HepG2 (cell line): Measurements from ENCODE around the gene VPS52. TPM values are rescaled to one million over a fixed set of nuclear protein-coding genes. Genes with fewer than 3 reads are reported as not detected.

Experiments used
- ARNTL ChIP-seq: sonication (generic); formaldehyde crosslinking; IDR thresholded peaks from 2 replicates; pipeline ENCODE4 v1.4.0; 2020; ENCODE audit warnings: mild to moderate bottlenecking, missing genetic modification reagents
- ATF7 ChIP-seq, 2 experiments: fragments of 450-650 bp in 1 of 2; sonication (generic) in 1 of 2; formaldehyde crosslinking in 1 of 2; IDR thresholded peaks; 2 replicates each; pipeline versions ENCODE4 v1.4.0 to v1.6.1; 2016 to 2020; ENCODE audit warnings: antibody characterized with exemption in 1 of 2, mild to moderate bottlenecking in 1 of 2, missing genetic modification reagents in 1 of 2
- BRCA1 ChIP-seq: sonication (generic); formaldehyde crosslinking; IDR thresholded peaks from 2 replicates; pipeline ENCODE4 v1.4.0; 2020; ENCODE audit warnings: missing genetic modification reagents
- ELF3 ChIP-seq: IDR thresholded peaks from 2 replicates; pipeline ENCODE4 v1.6.1; 2016; ENCODE audit warnings: missing genetic modification reagents, missing compliant biosample characterization
- HNRNPUL1 ChIP-seq: fragments of 200-400 bp; formaldehyde crosslinking; IDR thresholded peaks from 2 replicates; pipeline ENCODE4 v1.6.1; 2017; ENCODE audit warnings: low read depth, mild to moderate bottlenecking, low read length, moderate library complexity
- KDM3A ChIP-seq: IDR thresholded peaks from 2 replicates; pipeline ENCODE4 v1.6.1; 2018; ENCODE audit warnings: low read depth, missing compliant biosample characterization
- KLF6 ChIP-seq: IDR thresholded peaks from 2 replicates; pipeline ENCODE4 v1.8.0; 2016; ENCODE audit warnings: missing biosample characterization, missing genetic modification reagents
- KLF9 ChIP-seq: IDR thresholded peaks from 2 replicates; pipeline ENCODE4 v1.6.1; 2016; ENCODE audit warnings: low read depth
- MAF1 ChIP-seq: sonication (generic); formaldehyde crosslinking; IDR thresholded peaks from 2 replicates; pipeline ENCODE4 v1.5.0; 2020; ENCODE audit warnings: missing genetic modification reagents, borderline replicate concordance
- RELA ChIP-seq: sonication (generic); formaldehyde crosslinking; IDR thresholded peaks from 2 replicates; pipeline ENCODE4 v1.4.0; 2020; ENCODE audit warnings: missing genetic modification reagents
- SAFB2 ChIP-seq: sonication (generic); formaldehyde crosslinking; IDR thresholded peaks from 2 replicates; pipeline ENCODE4 v1.5.1; 2020; ENCODE audit warnings: missing genetic modification reagents, low read depth, mild to moderate bottlenecking, borderline replicate concordance
- TBX2 ChIP-seq: sonication (generic); formaldehyde crosslinking; IDR thresholded peaks from 2 replicates; pipeline ENCODE4 v1.5.0; 2020; ENCODE audit warnings: missing genetic modification reagents, mild to moderate bottlenecking, borderline replicate concordance
- TCF12 ChIP-seq, 2 experiments: fragments of 450-650 bp in 1 of 2; sonication (generic) in 1 of 2; formaldehyde crosslinking in 1 of 2; IDR thresholded peaks; 2 replicates each; pipeline versions ENCODE4 v1.6.1 to v1.8.0; 2017 to 2022; ENCODE audit warnings: antibody characterized with exemption in 1 of 2, mild to moderate bottlenecking in 1 of 2, missing genetic modification reagents in 1 of 2, moderate library complexity in 1 of 2
- TCF7 ChIP-seq: sonication (generic); IDR thresholded peaks from 2 replicates; pipeline ENCODE4 v1.6.1; 2016; ENCODE audit warnings: antibody characterized with exemption, low read depth
- XRCC5 ChIP-seq: fragments of 200-400 bp; formaldehyde crosslinking; optimal IDR thresholded peaks from 2 replicates; pipeline ENCODE3; 2017; ENCODE audit warnings: mild to moderate bottlenecking, low read length
- YY1 ChIP-seq: IDR thresholded peaks from 2 replicates; pipeline ENCODE4 v1.6.1; 2011; ENCODE audit warnings: low read length, low read depth, moderate library complexity, mild to moderate bottlenecking; ENCODE audit not compliant: insufficient read depth, insufficient replicate concordance
- ZFYVE20 ChIP-seq: sonication (generic); formaldehyde crosslinking; IDR thresholded peaks from 2 replicates; pipeline ENCODE4 v1.8.0; 2023; ENCODE audit warnings: low read depth, mild to moderate bottlenecking, moderate library complexity, missing genetic modification reagents, borderline replicate concordance
- ZNF24 ChIP-seq: fragments of 450-650 bp; IDR thresholded peaks from 2 replicates; pipeline ENCODE4 v1.6.1; 2017; ENCODE audit warnings: antibody characterized with exemption, mild to moderate bottlenecking
- ZNF326 ChIP-seq: sonication (generic); formaldehyde crosslinking; IDR thresholded peaks from 2 replicates; pipeline ENCODE4 v1.4.0; 2020; ENCODE audit warnings: missing genetic modification reagents, borderline replicate concordance
- ZNF567 ChIP-seq: sonication (generic); formaldehyde crosslinking; IDR thresholded peaks from 2 replicates; pipeline ENCODE4 v1.8.1; 2023; ENCODE audit warnings: mild to moderate bottlenecking, missing genetic modification reagents, borderline replicate concordance
- ZNF614 ChIP-seq: IDR thresholded peaks from 2 replicates; pipeline ENCODE4 v1.6.1; 2018; ENCODE audit warnings: missing biosample characterization, missing genetic modification reagents, inconsistent platforms, borderline replicate concordance
- ZNF678 ChIP-seq: sonication (generic); formaldehyde crosslinking; IDR thresholded peaks from 2 replicates; pipeline ENCODE4 v1.4.0; 2020; ENCODE audit warnings: mild to moderate bottlenecking, missing genetic modification reagents
- ZNF713 ChIP-seq: sonication (generic); formaldehyde crosslinking; IDR thresholded peaks from 2 replicates; pipeline ENCODE4 v1.4.0; 2020; ENCODE audit warnings: mild to moderate bottlenecking, missing genetic modification reagents
- ZNF747 ChIP-seq: sonication (generic); formaldehyde crosslinking; IDR thresholded peaks from 2 replicates; pipeline ENCODE4 v1.8.1; 2023; ENCODE audit warnings: missing genetic modification reagents, mild to moderate bottlenecking, borderline replicate concordance
- ZNF788 ChIP-seq: sonication (generic); formaldehyde crosslinking; IDR thresholded peaks from 2 replicates; pipeline ENCODE4 v1.5.0; 2020; ENCODE audit warnings: mild to moderate bottlenecking, missing genetic modification reagents, borderline replicate concordance
- polyA plus RNA-seq, 8 experiments: library from polyadenylated mRNA; depleted of rRNA in 3 of 8; stranded (reverse) in 7 of 8; unstranded in 1 of 8; fragments of >200 nt; fragmentation: Illumina TruSeq in 4 of 8; extraction: Trizol in 4 of 8; gene quantifications; 2 replicates each; pipeline versions ENCODE4 v1.2.1 to v1.2.3, GENCODE V29; 2011 to 2016; ENCODE audit warnings: low read depth in 4 of 8, missing spikeins in 1 of 8, mixed read lengths in 1 of 8; ENCODE audit not compliant: insufficient read depth in 1 of 8
- total RNA-seq, 5 experiments: library from RNA; depleted of rRNA; stranded (reverse); fragments of >200 nt; fragmentation: Illumina TruSeq; extraction: Trizol; gene quantifications; 2 replicates each; pipeline ENCODE4 v1.2.3, GENCODE V29; 2016; ENCODE audit warnings: low read depth in 1 of 5
- TF ChIP-seq, protein P1 (sequence below): sonication (generic); formaldehyde crosslinking; conservative IDR thresholded peaks from 2 replicates; pipeline ENCODE4 v1.4.0; 2020; ENCODE audit warnings: missing genetic modification reagents
- TF ChIP-seq, protein P2 (sequence below): sonication (generic); formaldehyde crosslinking; IDR thresholded peaks from 2 replicates; pipeline ENCODE4 v1.4.0; 2020; ENCODE audit warnings: mild to moderate bottlenecking, missing genetic modification reagents, borderline replicate concordance

VPS52 gene
- total and polyA plus RNA-seq, 2 of the 13 experiments (the other 11 are each of a cell fraction or from before 2014, with no cell fraction given), result 48.9 to 85.5 TPM

DNA sequence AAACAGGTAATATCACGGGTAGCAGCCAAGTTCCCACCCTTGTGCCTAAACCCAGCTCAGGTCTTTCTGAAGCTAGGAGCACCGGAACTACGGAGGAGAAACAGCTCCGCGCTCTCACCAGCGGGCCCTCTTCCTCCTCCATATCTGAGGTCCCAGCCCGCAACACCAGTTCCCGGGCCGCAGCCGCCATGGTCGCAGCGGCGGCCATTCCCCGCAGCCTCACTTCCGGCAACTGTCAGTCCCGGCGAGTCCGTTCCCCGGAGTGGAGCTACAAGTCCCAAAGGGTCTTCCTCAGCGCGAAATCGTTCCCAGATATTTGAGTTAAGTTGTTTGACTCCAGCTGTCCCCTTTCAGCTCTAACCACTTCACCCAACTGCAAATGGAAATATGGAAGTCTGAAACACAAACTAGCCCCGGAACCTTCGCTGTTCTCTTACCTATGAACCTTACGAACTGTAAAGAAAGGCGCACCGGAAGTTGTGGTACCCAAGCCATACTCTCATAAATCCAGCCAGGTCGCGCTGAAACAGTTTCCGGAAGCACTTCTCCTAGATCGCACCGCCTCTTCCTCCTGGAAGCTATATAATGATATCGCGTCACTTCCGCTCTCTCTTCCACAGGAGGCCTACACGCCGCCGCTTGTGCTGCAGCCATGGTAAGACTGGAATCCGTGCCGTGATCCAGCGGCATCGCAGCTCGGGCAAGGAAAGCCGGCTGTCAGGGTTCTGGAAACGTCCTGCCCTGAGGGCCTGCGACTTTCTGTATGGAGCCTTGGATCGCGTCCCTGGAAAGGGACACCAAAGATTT is at the start of gene VPS52, which contains the start of gene RPS18 (continued):
- TF ChIP-seq ZNF713 (CRISPR knock-in tag) (peak; percentile 92), ELF3 (CRISPR knock-in tag) (peak; percentile 88), ZNF747 (0 out of 2 replicates have a peak, but pooled peaks have one; percentile 57), RELA (CRISPR knock-in tag) (no peak; the same call in 1 of the 2 replicates), ZNF326 (CRISPR knock-in tag) (no peak), ZNF24 (0 out of 2 replicates have a peak, but pooled peaks have one; percentile 24), TBX2 (CRISPR knock-in tag) (peak; percentile 78), BRCA1 (CRISPR knock-in tag) (peak; percentile 85), ZNF567 (CRISPR knock-in tag) (peak; percentile 52; the same call in 1 of the 2 replicates), ZFYVE20 (CRISPR knock-in tag) (no peak), ZNF614 (peak; percentile 19), SAFB2 (peak; percentile 96), KLF6 (CRISPR knock-in tag) (peak; percentile 88; the same call in 1 of the 2 replicates), YY1 (peak; percentile 97), ZNF678 (CRISPR knock-in tag) (peak; percentile 92), HNRNPUL1 (no peak), TCF7 (0 out of 2 replicates have a peak, but pooled peaks have one; percentile 26), ZNF788 (CRISPR knock-in tag) (peak; percentile 86; the same call in 1 of the 2 replicates), ATF7 (IDR thresholded peaks at IDR 0.05) (no peak), ATF7 (CRISPR knock-in tag; IDR thresholded peaks at IDR 0.05) (no peak), TCF12 (IDR thresholded peaks at IDR 0.05) (no peak), TCF12 (CRISPR knock-in tag; IDR thresholded peaks at IDR 0.05) (peak; percentile 36; the same call in 1 of the 2 replicates), MAF1 (CRISPR knock-in tag) (no peak; the same call in none of the 2 replicates), XRCC5 (peak; percentile 20), ARNTL (CRISPR knock-in tag) (no peak; the same call in none of the 2 replicates), KDM3A (CRISPR knock-in tag) (peak; percentile 89), KLF9 (CRISPR knock-in tag) (peak; percentile 86; the same call in 1 of the 2 replicates)
- TF ChIP-seq, protein P1, sequence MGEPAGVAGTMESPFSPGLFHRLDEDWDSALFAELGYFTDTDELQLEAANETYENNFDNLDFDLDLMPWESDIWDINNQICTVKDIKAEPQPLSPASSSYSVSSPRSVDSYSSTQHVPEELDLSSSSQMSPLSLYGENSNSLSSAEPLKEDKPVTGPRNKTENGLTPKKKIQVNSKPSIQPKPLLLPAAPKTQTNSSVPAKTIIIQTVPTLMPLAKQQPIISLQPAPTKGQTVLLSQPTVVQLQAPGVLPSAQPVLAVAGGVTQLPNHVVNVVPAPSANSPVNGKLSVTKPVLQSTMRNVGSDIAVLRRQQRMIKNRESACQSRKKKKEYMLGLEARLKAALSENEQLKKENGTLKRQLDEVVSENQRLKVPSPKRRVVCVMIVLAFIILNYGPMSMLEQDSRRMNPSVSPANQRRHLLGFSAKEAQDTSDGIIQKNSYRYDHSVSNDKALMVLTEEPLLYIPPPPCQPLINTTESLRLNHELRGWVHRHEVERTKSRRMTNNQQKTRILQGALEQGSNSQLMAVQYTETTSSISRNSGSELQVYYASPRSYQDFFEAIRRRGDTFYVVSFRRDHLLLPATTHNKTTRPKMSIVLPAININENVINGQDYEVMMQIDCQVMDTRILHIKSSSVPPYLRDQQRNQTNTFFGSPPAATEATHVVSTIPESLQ (CRISPR knock-in tag), result peak; percentile 90; the same call in 1 of the 2 replicates
- TF ChIP-seq, protein P2, sequence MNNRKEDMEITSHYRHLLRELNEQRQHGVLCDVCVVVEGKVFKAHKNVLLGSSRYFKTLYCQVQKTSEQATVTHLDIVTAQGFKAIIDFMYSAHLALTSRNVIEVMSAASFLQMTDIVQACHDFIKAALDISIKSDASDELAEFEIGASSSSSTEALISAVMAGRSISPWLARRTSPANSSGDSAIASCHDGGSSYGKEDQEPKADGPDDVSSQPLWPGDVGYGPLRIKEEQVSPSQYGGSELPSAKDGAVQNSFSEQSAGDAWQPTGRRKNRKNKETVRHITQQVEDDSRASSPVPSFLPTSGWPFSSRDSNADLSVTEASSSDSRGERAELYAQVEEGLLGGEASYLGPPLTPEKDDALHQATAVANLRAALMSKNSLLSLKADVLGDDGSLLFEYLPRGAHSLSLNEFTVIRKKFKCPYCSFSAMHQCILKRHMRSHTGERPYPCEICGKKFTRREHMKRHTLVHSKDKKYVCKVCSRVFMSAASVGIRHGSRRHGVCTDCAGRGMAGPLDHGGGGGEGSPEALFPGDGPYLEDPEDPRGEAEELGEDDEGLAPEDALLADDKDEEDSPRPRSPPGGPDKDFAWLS (CRISPR knock-in tag), result no peak
